ENCODE results near the gene LILRB1.
"Not testable (repeated sequence)": the region's sequence is repeated elsewhere in the genome, so short reads cannot be mapped to it uniquely, and the experiment has no call there.

GRCh38 chr19:54630262-54630661 lies at the start of gene LILRB1:
- TF ChIP-seq CTCF (IDR thresholded peaks at IDR 0.05 in 8 of 11, conservative IDR thresholded peaks at IDR 0.05 in 3 of 11); POLR2A (IDR thresholded peaks at IDR 0.05): not testable (repeated sequence)
- TF ChIP-seq POLR2AphosphoS5 (IDR thresholded peaks at IDR 0.05), result peak in 2 of 3 donors; percentile 40 to 46
